Measurements from ENCODE around the gene PDE6C.

Gene PDE6C

GRCh38 chr10:93589648-93590562, 22.4 kb upstream of the PDE6C start:
- TF ChIP-seq TAF1 (IDR thresholded peaks at IDR 0.05; ENCODE audit: borderline replicate concordance, insufficient read depth, low read length) (no peak), SIN3A (IDR thresholded peaks at IDR 0.05; ENCODE audit: borderline replicate concordance, insufficient read depth, low read length) (no peak), POLR2AphosphoS5 (IDR thresholded peaks at IDR 0.05; ENCODE audit: low read depth, low read length) (no peak), FOXP2 (optimal IDR thresholded peaks at IDR 0.05; ENCODE audit: borderline replicate concordance, extremely low read depth, extremely low read length, insufficient read depth) (no peak)
- TF ChIP-seq, protein P1, sequence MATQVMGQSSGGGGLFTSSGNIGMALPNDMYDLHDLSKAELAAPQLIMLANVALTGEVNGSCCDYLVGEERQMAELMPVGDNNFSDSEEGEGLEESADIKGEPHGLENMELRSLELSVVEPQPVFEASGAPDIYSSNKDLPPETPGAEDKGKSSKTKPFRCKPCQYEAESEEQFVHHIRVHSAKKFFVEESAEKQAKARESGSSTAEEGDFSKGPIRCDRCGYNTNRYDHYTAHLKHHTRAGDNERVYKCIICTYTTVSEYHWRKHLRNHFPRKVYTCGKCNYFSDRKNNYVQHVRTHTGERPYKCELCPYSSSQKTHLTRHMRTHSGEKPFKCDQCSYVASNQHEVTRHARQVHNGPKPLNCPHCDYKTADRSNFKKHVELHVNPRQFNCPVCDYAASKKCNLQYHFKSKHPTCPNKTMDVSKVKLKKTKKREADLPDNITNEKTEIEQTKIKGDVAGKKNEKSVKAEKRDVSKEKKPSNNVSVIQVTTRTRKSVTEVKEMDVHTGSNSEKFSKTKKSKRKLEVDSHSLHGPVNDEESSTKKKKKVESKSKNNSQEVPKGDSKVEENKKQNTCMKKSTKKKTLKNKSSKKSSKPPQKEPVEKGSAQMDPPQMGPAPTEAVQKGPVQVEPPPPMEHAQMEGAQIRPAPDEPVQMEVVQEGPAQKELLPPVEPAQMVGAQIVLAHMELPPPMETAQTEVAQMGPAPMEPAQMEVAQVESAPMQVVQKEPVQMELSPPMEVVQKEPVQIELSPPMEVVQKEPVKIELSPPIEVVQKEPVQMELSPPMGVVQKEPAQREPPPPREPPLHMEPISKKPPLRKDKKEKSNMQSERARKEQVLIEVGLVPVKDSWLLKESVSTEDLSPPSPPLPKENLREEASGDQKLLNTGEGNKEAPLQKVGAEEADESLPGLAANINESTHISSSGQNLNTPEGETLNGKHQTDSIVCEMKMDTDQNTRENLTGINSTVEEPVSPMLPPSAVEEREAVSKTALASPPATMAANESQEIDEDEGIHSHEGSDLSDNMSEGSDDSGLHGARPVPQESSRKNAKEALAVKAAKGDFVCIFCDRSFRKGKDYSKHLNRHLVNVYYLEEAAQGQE (IDR thresholded peaks at IDR 0.05; ENCODE audit: insufficient read depth in 1 of 2, low read depth in 2 of 2, low read length in 2 of 2): no peak

DNA sequence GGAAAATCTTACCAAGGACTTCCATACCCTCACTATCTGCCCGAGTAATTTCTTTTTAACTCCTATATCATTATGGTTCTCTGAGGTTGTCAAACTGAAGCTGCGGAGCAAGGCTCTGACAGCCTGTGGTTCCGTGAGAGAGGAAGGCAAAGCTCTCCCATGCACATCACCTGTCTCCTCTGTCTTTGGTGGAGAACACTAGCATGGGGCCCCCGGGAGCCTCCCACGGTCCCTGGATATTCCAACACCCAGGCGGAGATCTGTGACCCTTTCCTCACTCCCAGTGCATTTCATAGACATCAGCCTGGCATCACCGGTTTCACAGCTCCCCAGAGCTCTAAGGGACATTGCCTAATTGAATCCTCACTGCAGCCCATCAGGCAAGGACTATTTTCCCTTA, 21.7 kb upstream of the PDE6C start:
- TF ChIP-seq FOXP2 (optimal IDR thresholded peaks at IDR 0.05; ENCODE audit: borderline replicate concordance, extremely low read depth, extremely low read length, insufficient read depth): no peak
- TF ChIP-seq, protein P1 (IDR thresholded peaks at IDR 0.05; ENCODE audit: insufficient read depth in 1 of 2, low read depth in 2 of 2, low read length in 2 of 2): no peak
- TF ChIP-seq POLR2AphosphoS5 (IDR thresholded peaks at IDR 0.05; ENCODE audit: low read depth, low read length): no peak
- TF ChIP-seq SIN3A (IDR thresholded peaks at IDR 0.05; ENCODE audit: borderline replicate concordance, insufficient read depth, low read length): no peak
- no peak for TF ChIP-seq TAF1 (IDR thresholded peaks at IDR 0.05; ENCODE audit: borderline replicate concordance, insufficient read depth, low read length)

DNA sequence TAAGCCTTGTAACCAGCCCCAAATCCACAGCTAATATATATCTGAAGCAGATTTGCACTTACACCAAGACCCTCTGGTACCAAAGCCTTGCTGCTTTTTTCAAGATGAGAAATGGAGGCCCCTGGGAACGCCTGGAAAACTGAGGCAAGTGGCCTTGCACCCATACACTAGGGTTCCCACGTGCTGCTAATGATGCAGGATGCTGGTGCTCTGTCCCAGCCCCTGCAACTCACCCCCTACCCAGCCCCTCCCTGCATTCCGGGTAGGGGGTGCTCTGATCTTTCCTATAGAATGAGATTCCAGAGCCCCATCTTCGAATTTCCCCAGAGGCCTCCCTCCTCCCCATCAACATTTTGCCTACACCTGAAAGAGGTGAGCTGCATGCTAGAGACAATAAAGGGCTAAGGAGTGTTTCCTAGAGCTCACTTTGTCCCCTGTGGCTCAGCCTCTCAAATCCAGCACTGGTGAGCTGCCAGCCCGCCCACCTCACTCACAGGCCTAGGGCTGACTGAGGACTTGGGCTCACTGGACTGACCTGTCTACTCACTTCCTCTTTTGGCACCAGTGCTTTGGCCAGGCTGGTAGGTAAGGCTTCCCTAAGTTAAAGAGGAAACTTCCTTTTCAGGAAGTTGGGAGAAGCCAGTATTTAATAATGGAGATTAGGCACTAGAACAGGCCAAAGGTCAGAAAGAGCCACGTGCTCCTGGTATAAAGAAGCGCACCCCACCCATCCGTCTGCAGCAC, 21.1 kb upstream of the PDE6C start:
- TF ChIP-seq, protein P1 (IDR thresholded peaks at IDR 0.05; ENCODE audit: insufficient read depth in 1 of 2, low read depth in 2 of 2, low read length in 2 of 2): no peak
- TF ChIP-seq POLR2AphosphoS5 (IDR thresholded peaks at IDR 0.05; ENCODE audit: low read depth, low read length) (no peak), SIN3A (IDR thresholded peaks at IDR 0.05; ENCODE audit: borderline replicate concordance, insufficient read depth, low read length) (no peak), TAF1 (IDR thresholded peaks at IDR 0.05; ENCODE audit: borderline replicate concordance, insufficient read depth, low read length) (no peak), FOXP2 (optimal IDR thresholded peaks at IDR 0.05; ENCODE audit: borderline replicate concordance, extremely low read depth, extremely low read length, insufficient read depth) (no peak)

- TF ChIP-seq POLR2AphosphoS5 (IDR thresholded peaks at IDR 0.05; ENCODE audit: low read depth, low read length): no peak
- no peak for TF ChIP-seq SIN3A (IDR thresholded peaks at IDR 0.05; ENCODE audit: borderline replicate concordance, insufficient read depth, low read length)
- TF ChIP-seq, protein P1 (IDR thresholded peaks at IDR 0.05; ENCODE audit: insufficient read depth in 1 of 2, low read depth in 2 of 2, low read length in 2 of 2): no peak
- TF ChIP-seq TAF1 (IDR thresholded peaks at IDR 0.05; ENCODE audit: borderline replicate concordance, insufficient read depth, low read length): no peak
- no peak for TF ChIP-seq FOXP2 (optimal IDR thresholded peaks at IDR 0.05; ENCODE audit: borderline replicate concordance, extremely low read depth, extremely low read length, insufficient read depth)
These were observed 19.1 kb upstream of the PDE6C start for GRCh38 chr10:93593254-93593653.
